Ishikawa (cell line): ENCODE data around the gene RALGPS2.

Experiments
- CEBPB ChIP-seq: IDR thresholded peaks from 2 replicates; pipeline ENCODE4 v1.6.1; 2012
- CREB1 ChIP-seq: IDR thresholded peaks from 2 replicates; pipeline ENCODE4 v1.6.1; 2012; ENCODE audit warnings: low read depth
- EGR1 ChIP-seq: IDR thresholded peaks from 2 replicates; pipeline ENCODE4 v1.6.1; 2012
- EP300 ChIP-seq: IDR thresholded peaks from 2 replicates; pipeline ENCODE4 v1.6.1; 2012; ENCODE audit warnings: borderline replicate concordance
- FOXM1 ChIP-seq: IDR thresholded peaks from 2 replicates; pipeline ENCODE4 v1.6.1; 2012; ENCODE audit warnings: low read depth, borderline replicate concordance
- MAX ChIP-seq: IDR thresholded peaks from 2 replicates; pipeline ENCODE4 v1.6.1; 2012
- NFIC ChIP-seq: IDR thresholded peaks from 2 replicates; pipeline ENCODE4 v1.6.1; 2012
- RAD21 ChIP-seq: IDR thresholded peaks from 2 replicates; pipeline ENCODE4 v1.6.1; 2012; ENCODE audit warnings: low read depth
- REST ChIP-seq: IDR thresholded peaks from 2 replicates; pipeline ENCODE4 v1.6.1; 2012; ENCODE audit warnings: low read depth, mild to moderate bottlenecking
- TAF1 ChIP-seq: IDR thresholded peaks from 2 replicates; pipeline ENCODE4 v1.6.1; 2012; ENCODE audit warnings: low read depth, mild to moderate bottlenecking
- TCF12 ChIP-seq: IDR thresholded peaks from 2 replicates; pipeline ENCODE4 v1.6.1; 2012; ENCODE audit warnings: low read depth
- TEAD4 ChIP-seq: IDR thresholded peaks from 2 replicates; pipeline ENCODE4 v1.6.1; 2012
- USF1 ChIP-seq: IDR thresholded peaks from 2 replicates; pipeline ENCODE4 v1.6.1; 2012
- YY1 ChIP-seq: IDR thresholded peaks from 2 replicates; pipeline ENCODE4 v1.6.1; 2012; ENCODE audit warnings: low read depth
- ZBTB7A ChIP-seq: IDR thresholded peaks from 2 replicates; pipeline ENCODE4 v1.6.1; 2012; ENCODE audit warnings: low read depth

Gene RALGPS2

GRCh38 chr1:178723546-178723945 lies 1.5 kb upstream of the RALGPS2 start:
- TF ChIP-seq EP300: no peak
- no peak for TF ChIP-seq YY1
- TF ChIP-seq MAX: no peak
- no peak for TF ChIP-seq TCF12
- no peak for TF ChIP-seq USF1
- no peak for TF ChIP-seq CEBPB
- no peak for TF ChIP-seq ZBTB7A
- no peak for TF ChIP-seq CREB1
- no peak for TF ChIP-seq EGR1
- no peak for TF ChIP-seq FOXM1
- TF ChIP-seq NFIC: no peak
- TF ChIP-seq REST: no peak

GRCh38 chr1:178724376-178724727 lies 692 bp upstream of the RALGPS2 start:
- TF ChIP-seq TCF12 (no peak), NFIC (no peak), TAF1 (no peak), YY1 (no peak), USF1 (no peak), ZBTB7A (no peak), FOXM1 (no peak), CEBPB (no peak), RAD21 (no peak), MAX (no peak), EGR1 (no peak), EP300 (no peak)

DNA sequence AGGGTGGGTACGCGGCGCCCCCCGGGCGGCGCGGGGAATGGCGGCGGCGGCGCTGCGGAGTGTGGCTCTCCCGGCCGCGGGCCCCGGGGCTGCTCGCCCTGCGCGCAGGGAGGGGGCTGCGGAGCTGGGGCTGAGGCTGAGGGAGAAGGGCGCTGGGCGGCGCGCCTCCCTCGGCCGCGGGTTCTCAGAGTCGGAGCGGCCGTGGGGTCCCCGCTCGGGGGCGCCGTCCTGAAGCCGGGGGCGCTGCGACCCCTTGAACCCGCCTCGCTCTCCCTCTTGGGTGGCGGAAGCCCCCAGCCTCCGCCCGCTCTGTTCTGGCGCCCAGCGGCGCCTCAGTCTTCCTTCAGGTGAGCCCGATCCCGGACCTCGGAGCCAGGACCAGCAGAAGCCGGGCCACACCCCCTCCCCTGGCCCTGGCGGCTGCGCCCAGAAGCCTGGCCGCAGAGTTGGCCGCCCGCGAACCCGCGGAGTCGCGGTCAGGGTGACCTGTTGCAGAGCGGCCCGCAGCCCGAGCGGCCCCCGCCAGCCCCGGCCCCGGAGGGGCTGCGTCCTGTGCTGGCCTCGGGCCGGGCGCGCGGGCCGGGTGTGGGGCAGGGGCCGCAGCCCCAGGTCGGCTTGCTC lies 532 bp downstream of the RALGPS2 start:
- no peak for TF ChIP-seq TEAD4
- no peak for TF ChIP-seq CREB1
- no peak for TF ChIP-seq EP300
- TF ChIP-seq YY1: peak; percentile 27; the same call in 1 of the 2 replicates
- peak; percentile 71 for TF ChIP-seq ZBTB7A
- TF ChIP-seq USF1: no peak
- TF ChIP-seq TAF1: no peak
- no peak for TF ChIP-seq MAX
- TF ChIP-seq REST: no peak
- no peak for TF ChIP-seq NFIC
- no peak for TF ChIP-seq EGR1
- TF ChIP-seq RAD21: no peak
- TF ChIP-seq TCF12: no peak
- TF ChIP-seq CEBPB: no peak
- TF ChIP-seq FOXM1: no peak

- no peak for TF ChIP-seq USF1
- peak; percentile 88 for TF ChIP-seq EGR1
- TF ChIP-seq TAF1: peak; percentile 14; the same call in 1 of the 2 replicates
- no peak for TF ChIP-seq RAD21
- TF ChIP-seq TEAD4: no peak; the same call in 1 of the 2 replicates
- TF ChIP-seq NFIC: 0 out of 2 replicates have a peak, but pooled peaks have one; percentile 4
- TF ChIP-seq FOXM1: no peak
Observed at GRCh38 chr1:178726087-178726517, 1.1 kb downstream of the RALGPS2 start.

DNA sequence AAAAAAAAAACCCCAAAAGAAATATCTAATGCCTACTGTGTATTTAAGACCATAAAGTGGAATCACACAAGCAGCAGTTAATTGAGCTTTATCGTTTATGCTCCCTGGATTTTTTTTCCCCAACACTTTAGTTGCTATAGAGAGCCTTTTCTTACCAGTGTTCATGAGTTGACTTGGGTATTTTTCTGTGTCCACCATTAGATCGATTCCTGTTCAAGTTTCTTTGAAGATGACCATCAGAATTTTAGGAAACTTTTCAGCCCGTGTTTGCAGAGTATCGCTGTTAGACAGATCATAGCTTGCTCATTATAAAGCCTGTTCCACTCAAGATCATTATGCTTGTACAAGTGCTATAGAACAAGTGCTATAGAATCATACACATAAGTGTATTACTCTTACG lies 1.5 kb downstream of the RALGPS2 start:
- TF ChIP-seq CEBPB (no peak), TCF12 (no peak), USF1 (no peak), YY1 (no peak), EP300 (no peak), TEAD4 (no peak), NFIC (no peak), CREB1 (no peak), FOXM1 (no peak), TAF1 (no peak), ZBTB7A (no peak), REST (no peak), EGR1 (no peak), MAX (no peak), RAD21 (no peak)
